H1 (cell line): ENCODE data around the gene PHLPP1. TPM values are rescaled to one million over a fixed set of nuclear protein-coding genes. Genes with fewer than 3 reads are reported as not detected.

Experiments used
- GTF2F1 ChIP-seq: IDR thresholded peaks from 2 replicates; pipeline ENCODE4 v1.6.1; 2012; ENCODE audit warnings: low read depth, low read length, improper control_type of control experiment, borderline replicate concordance
- TAF1 ChIP-seq: IDR thresholded peaks from 2 replicates; pipeline ENCODE4 v1.6.1; 2011; ENCODE audit warnings: mild to moderate bottlenecking, low read depth, low read length
- ZNF274 ChIP-seq: IDR thresholded peaks from 2 replicates; pipeline ENCODE4 v1.7.0; 2012; ENCODE audit warnings: low read length, borderline replicate concordance; ENCODE audit errors: extremely low read depth
- polyA plus RNA-seq, 7 experiments: library from polyadenylated mRNA; depleted of rRNA in 3 of 7; stranded (reverse) in 5 of 7; unstranded in 2 of 7; fragments of >200 nt in 5 of 7; fragments of 200-250 nt in 2 of 7; gene quantifications; 1 replicate in 5 of 7; 2 replicates in 1 of 7; 4 replicates in 1 of 7; pipeline versions ENCODE4 v1.2.1 to v1.2.3, GENCODE V29; 2011 to 2013; ENCODE audit warnings: missing spikeins in 2 of 7, mixed read lengths in 2 of 7
- total RNA-seq: library from RNA; stranded (reverse); fragmentation: NEBNext Ultra II Directional; extraction: Animal tissue kit (Norgen Biotek cat#: 25700); gene quantifications from 2 replicates; pipeline ENCODE4 v1.2.1, GENCODE V29; 2021

The PHLPP1 gene
- total and polyA plus RNA-seq, 2 of the 8 experiments (the other 6 are each of a cell fraction or from before 2014, with no cell fraction given), result 28.0 to 66.3 TPM

DNA sequence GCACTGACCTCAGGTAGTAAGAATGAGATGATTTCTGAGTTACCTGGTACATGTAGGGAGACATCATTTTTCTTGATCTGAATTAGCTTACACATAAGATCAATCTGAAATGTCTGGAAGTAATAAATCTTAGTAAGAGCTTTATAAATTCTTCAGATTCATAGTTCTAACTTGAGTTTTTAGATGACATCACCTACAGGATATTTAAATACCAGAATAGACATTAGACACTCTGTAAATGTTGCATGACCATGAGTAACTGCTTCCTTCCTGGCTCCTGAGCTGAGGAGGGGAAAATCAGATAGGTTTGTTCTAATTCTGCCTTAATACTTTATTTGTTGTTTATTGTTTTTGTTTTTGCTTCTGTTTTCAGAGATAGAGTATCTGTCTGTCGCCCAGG is 181.8 kb downstream of the PHLPP1 start (continued):
- TF ChIP-seq ZNF274 (no peak), TAF1 (no peak), GTF2F1 (no peak)
- TF ChIP-seq, all 59 proteins: peak for 0
